NB4 (cell line): ENCODE data around the gene PRKACB.

Experiments
- DNase-seq: peaks from one replicate; pipeline ENCODE4 v3.0.0; 2010; ENCODE audit warnings: low read depth
- H3K4me3 ChIP-seq: one replicate; pipeline ENCODE4 v1.5.1; 2011; ENCODE audit warnings: mild to moderate bottlenecking, low read depth, low read length, moderate library complexity
- MYC ChIP-seq: IDR thresholded peaks from 2 replicates; pipeline ENCODE4 v1.6.1; 2011; ENCODE audit warnings: low read depth, low read length
- POLR2A ChIP-seq: IDR thresholded peaks from 2 replicates; pipeline ENCODE4 v1.6.1; 2011; ENCODE audit warnings: mild to moderate bottlenecking; ENCODE audit not compliant: insufficient read length; ENCODE audit errors: extremely low read depth
- TF ChIP-seq, protein P1 (sequence below): IDR thresholded peaks from 2 replicates; pipeline ENCODE4 v1.6.1; 2011; ENCODE audit warnings: low read depth, low read length
- TF ChIP-seq, protein P2 (sequence below): IDR thresholded peaks from one replicate; pipeline ENCODE4 v1.5.1; 2012; ENCODE audit warnings: low read depth, low read length

PRKACB gene

DNA sequence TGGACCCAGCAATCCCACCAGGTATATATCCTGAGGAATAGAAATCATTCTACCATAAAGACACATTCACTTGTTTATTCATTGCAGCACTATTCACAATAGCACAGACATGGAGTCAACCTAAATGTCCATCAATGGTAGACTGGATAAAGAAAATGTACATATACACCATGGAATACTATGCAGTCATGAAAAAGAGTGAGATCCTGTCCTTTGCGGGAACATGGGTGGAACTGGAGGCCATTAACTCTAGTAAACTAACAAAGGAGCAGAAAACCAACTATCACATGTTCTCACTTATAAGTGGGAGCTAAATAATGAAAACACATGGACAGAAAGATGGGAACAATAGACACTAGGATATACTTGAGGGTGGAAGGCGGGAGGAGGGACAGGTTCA, 36.1 kb upstream of the PRKACB start:
- TF ChIP-seq, protein P1, sequence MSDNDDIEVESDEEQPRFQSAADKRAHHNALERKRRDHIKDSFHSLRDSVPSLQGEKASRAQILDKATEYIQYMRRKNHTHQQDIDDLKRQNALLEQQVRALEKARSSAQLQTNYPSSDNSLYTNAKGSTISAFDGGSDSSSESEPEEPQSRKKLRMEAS = no peak
- TF ChIP-seq, protein P2, sequence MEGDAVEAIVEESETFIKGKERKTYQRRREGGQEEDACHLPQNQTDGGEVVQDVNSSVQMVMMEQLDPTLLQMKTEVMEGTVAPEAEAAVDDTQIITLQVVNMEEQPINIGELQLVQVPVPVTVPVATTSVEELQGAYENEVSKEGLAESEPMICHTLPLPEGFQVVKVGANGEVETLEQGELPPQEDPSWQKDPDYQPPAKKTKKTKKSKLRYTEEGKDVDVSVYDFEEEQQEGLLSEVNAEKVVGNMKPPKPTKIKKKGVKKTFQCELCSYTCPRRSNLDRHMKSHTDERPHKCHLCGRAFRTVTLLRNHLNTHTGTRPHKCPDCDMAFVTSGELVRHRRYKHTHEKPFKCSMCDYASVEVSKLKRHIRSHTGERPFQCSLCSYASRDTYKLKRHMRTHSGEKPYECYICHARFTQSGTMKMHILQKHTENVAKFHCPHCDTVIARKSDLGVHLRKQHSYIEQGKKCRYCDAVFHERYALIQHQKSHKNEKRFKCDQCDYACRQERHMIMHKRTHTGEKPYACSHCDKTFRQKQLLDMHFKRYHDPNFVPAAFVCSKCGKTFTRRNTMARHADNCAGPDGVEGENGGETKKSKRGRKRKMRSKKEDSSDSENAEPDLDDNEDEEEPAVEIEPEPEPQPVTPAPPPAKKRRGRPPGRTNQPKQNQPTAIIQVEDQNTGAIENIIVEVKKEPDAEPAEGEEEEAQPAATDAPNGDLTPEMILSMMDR = no peak
- TF ChIP-seq MYC (no peak), POLR2A (no peak)
- no peak for DNase-seq
- no peak overlapping the region for H3K4me3 ChIP-seq

DNA sequence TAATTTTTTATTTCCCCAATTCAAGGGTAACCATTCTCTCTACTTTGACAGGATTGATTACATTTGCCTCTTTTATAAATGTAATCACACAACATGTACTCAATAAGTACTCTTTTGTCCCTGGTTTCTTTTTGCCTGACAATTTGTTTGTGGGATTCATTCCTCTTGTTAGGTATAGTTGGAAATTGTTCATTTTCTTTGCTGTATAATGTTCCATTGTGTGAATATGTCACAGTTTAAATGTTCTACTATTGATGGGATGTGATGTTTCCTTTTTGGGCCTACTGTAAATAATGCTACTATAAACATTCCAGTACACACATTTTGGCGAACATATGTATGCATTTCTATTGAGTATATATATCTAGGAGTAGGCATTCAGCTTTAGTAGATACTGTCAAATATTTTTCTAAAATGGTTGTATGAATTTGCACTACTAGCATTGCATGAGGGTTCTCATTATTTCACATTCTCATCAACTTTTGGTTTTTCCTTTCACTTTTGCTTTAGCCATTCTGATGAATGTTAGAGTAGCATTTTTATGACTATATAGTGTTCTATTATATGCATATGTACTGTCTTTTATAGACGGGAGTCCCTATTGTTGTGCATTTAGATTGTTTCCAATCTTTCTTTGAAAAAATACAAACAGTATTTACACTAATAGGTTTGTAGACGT, 35.0 kb upstream of the PRKACB start:
- TF ChIP-seq MYC (no peak), POLR2A (no peak)
- no peak for DNase-seq
- no peak overlapping the region for H3K4me3 ChIP-seq

DNA sequence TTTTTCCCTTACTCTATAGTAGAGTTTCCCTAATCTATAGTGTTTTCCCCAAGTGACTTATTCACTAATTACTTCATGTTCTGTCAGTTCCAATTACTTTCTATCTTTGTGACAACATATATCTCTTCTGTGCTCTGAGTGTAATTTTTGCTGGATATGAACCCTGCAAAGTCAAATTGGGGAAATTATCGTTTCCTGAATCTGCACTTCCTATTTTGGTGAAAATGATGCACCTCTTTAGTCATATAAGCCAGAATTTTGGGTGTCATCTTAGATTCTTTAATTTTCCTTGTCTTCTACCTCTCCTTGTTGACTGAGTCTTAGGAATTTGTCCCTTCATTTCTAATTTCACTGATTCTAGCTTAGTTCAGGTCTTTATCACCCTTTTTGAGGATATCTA, 33.4 kb upstream of the PRKACB start:
- TF ChIP-seq POLR2A = no peak
- no peak for DNase-seq
- no peak overlapping the region for H3K4me3 ChIP-seq

DNA sequence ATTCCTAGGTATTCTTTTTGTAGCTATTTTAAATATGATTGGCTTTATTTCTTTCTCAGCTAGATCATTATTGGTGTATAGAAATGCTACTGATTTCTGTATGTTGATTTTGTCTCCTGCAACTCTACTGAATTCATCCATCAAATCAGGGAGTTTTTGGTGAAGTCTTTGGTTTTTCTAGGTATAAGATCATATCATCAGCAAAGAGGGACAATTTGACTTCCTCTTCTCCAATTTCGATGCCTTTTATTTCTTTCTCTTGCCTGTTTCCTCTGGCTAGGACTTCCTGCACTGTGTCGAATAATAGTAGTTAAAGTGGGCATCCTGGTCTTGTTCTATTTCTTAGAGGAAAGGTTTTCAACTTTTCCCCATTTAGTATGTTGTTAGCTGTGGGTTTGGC, 27.5 kb upstream of the PRKACB start:
- H3K4me3 ChIP-seq = no peak overlapping the region
- no peak for DNase-seq

DNA sequence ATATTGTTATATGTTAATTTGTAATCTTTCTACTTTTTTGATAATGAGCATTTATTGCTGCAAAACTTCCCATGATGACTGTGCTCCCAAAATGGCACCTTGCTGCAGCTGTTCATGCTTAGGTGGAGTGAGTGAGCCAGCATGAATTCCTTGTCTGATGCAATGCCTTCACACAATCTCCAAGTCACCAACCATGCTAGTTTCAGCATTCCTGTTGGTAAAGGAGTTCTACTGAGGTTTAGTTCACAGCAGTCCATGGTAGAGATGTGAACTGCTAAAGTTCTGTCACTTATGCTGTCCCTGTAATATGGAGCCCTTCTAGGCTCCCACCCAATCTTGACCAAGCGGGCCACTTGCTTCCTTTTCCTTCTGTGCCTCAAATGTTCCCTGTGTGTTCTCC, 26.2 kb upstream of the PRKACB start:
- no peak for DNase-seq
- TF ChIP-seq, protein P2 = no peak
- no peak overlapping the region for H3K4me3 ChIP-seq

More for the DNA sequence above, 27.5 kb upstream of the PRKACB start:
- TF ChIP-seq, protein P1 = no peak
- TF ChIP-seq MYC (no peak), POLR2A (no peak)
- TF ChIP-seq, protein P2 = no peak

DNA sequence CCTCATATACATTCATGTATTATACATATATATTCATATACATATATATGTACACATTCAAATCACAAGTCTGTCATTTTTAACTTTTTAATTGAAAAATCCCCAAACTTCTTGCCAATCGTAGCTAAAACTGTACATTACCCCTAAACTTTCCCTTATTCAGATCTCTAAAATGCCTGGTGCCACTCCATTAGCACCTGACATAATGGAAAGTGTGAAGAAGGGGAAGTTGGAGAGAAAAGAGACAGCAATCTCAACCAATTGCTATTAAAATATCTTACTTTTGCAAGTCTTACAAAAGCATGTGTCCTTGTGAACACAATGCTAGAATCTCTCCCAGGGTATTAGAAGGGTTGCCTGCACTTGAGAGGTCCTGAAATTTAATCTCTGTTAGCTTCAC, 22.7 kb upstream of the PRKACB start:
- no peak overlapping the region for H3K4me3 ChIP-seq
- no peak for DNase-seq
- TF ChIP-seq, protein P1 = no peak
- TF ChIP-seq MYC = no peak
- TF ChIP-seq, protein P2 = no peak
- no peak for TF ChIP-seq POLR2A

DNA sequence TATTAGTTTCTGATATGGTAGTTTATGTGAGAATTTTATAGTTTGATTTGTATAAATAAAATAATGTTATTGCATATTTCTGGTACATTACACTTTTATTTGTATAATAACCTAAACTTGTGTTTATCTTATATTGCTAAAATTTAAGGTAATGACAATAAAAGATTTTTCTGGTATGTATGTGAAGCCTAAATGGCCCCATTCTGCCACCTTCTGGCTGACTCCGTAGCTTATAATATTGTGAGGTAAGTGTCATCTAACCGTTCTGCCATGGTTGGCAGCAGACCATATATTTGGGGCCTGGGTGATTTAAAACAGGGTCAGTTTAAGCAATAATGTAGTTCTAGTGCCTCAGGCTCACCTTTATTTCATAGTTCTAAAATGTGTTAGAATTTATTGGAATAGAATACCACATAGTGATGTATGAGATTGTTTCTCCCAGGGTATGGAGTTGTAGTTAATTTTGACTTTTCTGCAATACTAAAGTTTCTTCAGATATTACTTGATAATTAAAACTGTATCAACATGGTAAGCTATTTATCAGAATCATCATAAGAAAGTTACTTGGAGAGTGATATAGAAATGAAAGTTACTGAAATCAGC, 21.2 kb upstream of the PRKACB start:
- no peak for TF ChIP-seq MYC
- TF ChIP-seq, protein P2 = peak; percentile 55
- H3K4me3 ChIP-seq = no peak overlapping the region
- peak; percentile 47 for DNase-seq
